HCT116 (cell line): ENCODE results near the gene RABIF.

ENCODE experiments used
- CBX3 ChIP-seq: IDR thresholded peaks from 2 replicates; pipeline ENCODE4 v1.6.1; 2012; ENCODE audit warnings: low read depth
- CEBPB ChIP-seq: IDR thresholded peaks from 2 replicates; pipeline ENCODE4 v1.6.1; 2012; ENCODE audit warnings: low read depth
- CTCF ChIP-seq, 3 experiments: fragments of 200-600 bp in 1 of 3; sonication (generic) in 1 of 3; IDR thresholded peaks in 2 of 3; conservative IDR thresholded peaks in 1 of 3; 2 replicates each; pipeline ENCODE4 v1.5.1; 2012 to 2017; ENCODE audit warnings: low read depth in 2 of 3, low read length in 2 of 3, antibody characterized with exemption in 1 of 3, borderline replicate concordance in 1 of 3, control low read depth in 1 of 3, mild to moderate bottlenecking in 1 of 3, mixed read lengths in 1 of 3, mixed run types in 1 of 3, moderate library complexity in 1 of 3; ENCODE audit not compliant: insufficient read depth in 1 of 3
- EZH2 ChIP-seq: fragments of 200-600 bp; sonication (generic); IDR thresholded peaks from 2 replicates; pipeline ENCODE4 v1.6.1; 2017; ENCODE audit warnings: antibody characterized with exemption, mixed run types
- EZH2phosphoT487 ChIP-seq: fragments of 200-600 bp; IDR thresholded peaks from 2 replicates; pipeline ENCODE4 v1.6.1; 2018; ENCODE audit warnings: antibody characterized with exemption, borderline replicate concordance
- POLR2A ChIP-seq: IDR thresholded peaks from 2 replicates; pipeline ENCODE4 v1.7.0; 2011; ENCODE audit warnings: borderline replicate concordance; ENCODE audit not compliant: insufficient read depth, insufficient read length; ENCODE audit errors: extremely low read depth
- POLR2AphosphoS5 ChIP-seq: IDR thresholded peaks from 2 replicates; pipeline ENCODE4 v1.6.1; 2011; ENCODE audit warnings: mild to moderate bottlenecking, low read depth, low read length, moderate library complexity
- REST ChIP-seq: IDR thresholded peaks from 2 replicates; pipeline ENCODE4 v1.6.1; 2012; ENCODE audit warnings: low read depth
- SRF ChIP-seq: IDR thresholded peaks from 2 replicates; pipeline ENCODE4 v1.6.1; 2012; ENCODE audit warnings: low read depth
- ZFX ChIP-seq: fragments of 450-650 bp; IDR thresholded peaks from 2 replicates; pipeline ENCODE4 v1.6.1; 2017

DNA sequence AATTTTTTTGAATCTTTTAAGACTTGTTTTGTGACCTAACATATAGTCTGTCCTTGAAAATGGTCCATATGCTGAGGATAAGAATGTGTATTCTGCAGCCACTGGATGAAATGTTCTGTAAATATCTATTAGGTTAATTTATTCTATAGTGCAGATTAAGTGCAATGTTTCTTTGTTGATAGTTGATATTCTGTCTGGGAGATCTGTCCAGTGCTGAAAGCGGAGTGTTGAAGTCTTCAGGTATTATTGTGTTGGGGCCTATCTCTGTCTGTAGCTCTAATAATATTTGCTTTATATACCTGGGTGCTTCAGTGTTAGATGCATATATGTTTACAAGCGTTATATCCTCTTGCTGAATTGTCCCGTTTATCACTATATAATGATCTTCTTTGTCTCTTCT, 45.8 kb upstream of the RABIF start:
- TF ChIP-seq CTCF (IDR thresholded peaks at IDR 0.05 in 2 of 3, conservative IDR thresholded peaks at IDR 0.05 in 1 of 3; ENCODE audit: borderline replicate concordance in 1 of 3, insufficient read depth in 1 of 3, low read depth in 2 of 3, low read length in 2 of 3): no peak
- TF ChIP-seq POLR2A: no peak
- TF ChIP-seq CBX3: no peak
- TF ChIP-seq ZFX: no peak
- TF ChIP-seq SRF: no peak
- TF ChIP-seq POLR2AphosphoS5: no peak
- no peak for TF ChIP-seq CEBPB
- no peak for TF ChIP-seq EZH2
- no peak for TF ChIP-seq REST
- no peak for TF ChIP-seq EZH2phosphoT487
